GM21619 (cell line): ENCODE measurements around the gene MTHFSD.
"Not testable (repeated sequence)": the region's sequence is repeated elsewhere in the genome, so short reads cannot be mapped to it uniquely, and the experiment has no call there.

Source experiments
- ATAC-seq: cut with Tn5 transposase; IDR thresholded peaks from one replicate; pipeline ENCODE4 v1.9.1; 2021; ENCODE audit not compliant: unreplicated experiment

Gene MTHFSD

DNA sequence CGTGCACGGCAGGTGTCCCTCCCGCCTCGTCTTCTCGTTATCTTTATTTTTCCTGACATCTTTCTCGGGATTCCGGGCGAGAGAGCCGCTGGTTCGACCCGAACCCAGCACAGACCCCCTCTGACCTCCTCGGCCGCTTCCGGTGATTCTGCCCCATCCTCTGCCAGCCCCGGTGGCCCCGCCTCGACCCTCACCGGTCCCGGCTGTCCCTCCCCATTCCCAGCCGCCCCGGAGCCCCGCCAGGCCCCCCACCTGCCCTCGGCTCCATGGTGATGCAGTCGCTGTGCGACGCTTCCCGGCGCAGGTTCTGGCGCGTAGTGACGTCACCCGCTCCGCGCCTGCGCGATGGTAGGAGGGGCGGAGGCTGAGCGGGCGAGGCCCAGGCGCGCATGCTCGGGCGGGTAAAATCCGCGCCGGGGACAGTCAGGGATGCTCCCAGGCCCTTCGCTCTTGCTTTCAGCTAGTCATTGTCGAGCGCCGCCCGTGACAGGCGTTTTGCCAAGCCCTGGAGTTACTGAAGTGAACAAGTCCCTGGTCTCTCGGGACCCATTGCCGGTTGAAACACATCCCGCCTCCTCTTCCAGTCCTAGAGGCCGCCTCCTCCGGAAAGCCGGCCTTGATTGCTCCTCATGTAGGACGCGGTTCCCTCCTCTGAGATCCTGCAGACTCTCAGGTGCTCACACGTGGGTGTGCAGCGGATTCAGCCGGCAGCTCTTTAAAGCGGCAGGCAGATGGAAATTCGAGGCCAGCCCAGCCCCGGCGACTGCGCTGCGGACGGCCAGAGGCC, at the start of gene MTHFSD:
Gene MTHFSD, minus strand, starts transcription at position 319 of the 787 bp plus-strand sequence. Its CDS starts 51 bp downstream, at position 268.
- peak; percentile 78 for ATAC-seq

- no peak for ATAC-seq
Measured at GRCh38 chr16:86604436-86605193, 49.6 kb upstream of the MTHFSD start.

DNA sequence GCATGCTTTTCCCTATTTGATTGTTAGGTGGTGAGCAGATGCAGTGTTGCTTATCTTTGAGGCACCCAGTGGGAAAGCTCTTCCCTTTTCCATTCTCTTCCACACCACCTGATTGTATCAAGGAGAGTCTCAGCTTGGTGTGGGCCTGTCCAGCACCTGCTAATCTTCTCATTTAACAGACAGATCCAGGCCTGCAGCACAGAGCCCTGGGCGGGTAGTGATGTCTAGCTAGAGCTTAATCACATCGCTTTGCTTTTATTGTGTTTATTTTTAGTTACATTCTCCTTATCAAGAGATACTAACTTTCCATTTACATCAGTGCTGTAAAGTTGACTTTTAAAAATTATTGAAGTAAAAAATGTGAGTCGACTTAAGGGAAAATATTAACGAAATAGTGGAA, 47.5 kb upstream of the MTHFSD start:
- ATAC-seq: no peak

- ATAC-seq: no peak
Measured at GRCh38 chr16:86601356-86601755, 46.3 kb upstream of the MTHFSD start.

DNA sequence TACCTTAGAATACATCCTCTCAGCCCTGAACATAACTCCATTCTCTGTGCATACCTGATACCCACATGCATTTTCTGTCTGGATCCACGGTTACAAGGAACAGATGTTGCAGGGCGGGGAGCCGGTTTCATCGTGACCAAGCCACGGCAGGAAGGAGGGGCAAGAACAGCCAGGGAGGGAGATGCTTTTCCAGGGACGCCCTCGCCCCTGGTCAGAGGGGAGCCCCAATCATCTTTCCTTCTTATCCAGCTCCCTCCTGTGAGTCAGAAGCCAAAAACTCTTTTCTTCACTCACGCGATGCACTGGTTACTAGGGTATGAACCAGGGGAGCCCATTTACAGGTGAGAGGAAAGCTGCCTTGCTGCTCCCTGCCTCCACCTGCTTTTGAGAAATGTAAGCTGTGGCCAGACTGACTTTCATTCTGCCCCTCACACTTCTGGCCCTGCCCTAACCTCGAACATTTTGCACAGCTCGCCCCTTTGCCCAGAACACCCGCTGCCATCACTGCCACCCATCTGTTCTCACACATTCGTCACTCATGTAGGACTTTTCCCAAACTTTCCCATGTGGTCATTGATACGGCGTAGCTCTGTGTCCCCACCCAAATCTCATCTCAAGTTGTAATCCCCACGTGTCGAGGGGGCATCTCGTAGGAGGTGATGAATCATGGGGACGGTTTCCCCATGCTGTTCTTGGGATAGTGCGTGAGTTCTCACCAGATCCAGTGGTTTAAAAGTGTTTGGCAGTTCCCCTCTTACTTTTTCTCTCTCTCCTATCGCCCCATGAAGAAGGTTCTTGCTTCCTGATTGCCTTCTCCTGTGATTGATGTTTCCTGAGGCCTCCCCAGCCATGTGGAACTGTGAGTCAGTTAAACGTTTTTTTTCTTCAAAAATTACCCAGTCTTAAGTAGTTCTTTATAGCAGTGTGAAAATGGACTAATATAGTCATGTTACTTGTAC, 43.9 kb upstream of the MTHFSD start:
- ATAC-seq: no peak

- ATAC-seq: no peak
Measured at GRCh38 chr16:86597880-86598606, 43.0 kb upstream of the MTHFSD start.

GRCh38 chr16:86597126-86597879, 42.3 kb upstream of the MTHFSD start:
- no peak for ATAC-seq

DNA sequence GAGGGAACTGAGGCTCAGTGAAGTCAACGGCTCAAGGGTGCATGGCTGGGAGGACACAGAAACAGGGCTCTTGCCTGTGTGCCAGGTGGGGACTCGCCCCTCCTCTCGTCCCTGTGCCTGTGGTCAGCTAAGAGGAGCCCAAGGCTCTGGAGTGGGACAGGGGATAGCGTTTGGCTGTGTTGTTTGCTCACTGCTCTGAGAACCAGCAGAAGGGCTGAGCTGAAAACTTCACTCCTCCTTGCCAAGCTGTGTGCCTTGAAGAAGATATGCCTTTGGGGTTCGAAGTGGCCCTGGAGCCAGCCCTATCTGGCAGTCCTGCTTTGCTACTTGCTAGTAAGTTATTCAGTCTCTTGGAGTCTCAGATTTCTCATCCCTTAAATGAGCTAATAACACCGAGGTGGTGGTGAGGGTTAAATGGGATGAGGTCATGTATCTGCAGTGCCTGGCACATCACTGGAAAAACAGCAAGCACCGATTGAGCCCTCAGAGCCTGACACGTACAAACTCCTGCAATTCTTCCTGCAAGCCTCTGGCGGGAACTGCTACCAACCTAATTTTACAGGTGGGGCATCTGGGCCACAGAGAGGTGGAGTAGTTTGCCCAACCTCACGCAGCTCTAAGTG, 41.1 kb upstream of the MTHFSD start:
- no peak for ATAC-seq

DNA sequence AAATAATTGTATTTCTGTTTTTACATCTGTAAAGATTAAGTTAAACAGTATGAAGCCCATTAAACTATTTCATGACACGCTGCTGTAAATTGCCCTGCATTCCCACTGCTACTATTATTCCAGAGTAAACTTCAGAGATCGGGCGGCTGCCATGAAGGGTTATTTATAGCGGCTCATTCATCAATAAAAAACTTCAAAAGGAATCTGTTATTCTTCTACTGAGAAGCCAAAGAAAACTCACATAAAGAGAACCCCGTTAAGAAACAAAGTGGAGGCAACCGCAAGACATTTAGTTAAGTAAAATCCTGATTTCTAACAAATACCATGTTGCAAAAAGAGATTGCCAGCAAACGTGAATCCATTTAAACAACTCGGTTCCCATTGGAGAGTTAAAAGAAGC, 39.7 kb upstream of the MTHFSD start:
- ATAC-seq: no peak

- no peak for ATAC-seq
Measured at GRCh38 chr16:86593913-86594620, 39.0 kb upstream of the MTHFSD start.

- ATAC-seq: no peak
Measured at GRCh38 chr16:86591270-86591669, 36.2 kb upstream of the MTHFSD start.

DNA sequence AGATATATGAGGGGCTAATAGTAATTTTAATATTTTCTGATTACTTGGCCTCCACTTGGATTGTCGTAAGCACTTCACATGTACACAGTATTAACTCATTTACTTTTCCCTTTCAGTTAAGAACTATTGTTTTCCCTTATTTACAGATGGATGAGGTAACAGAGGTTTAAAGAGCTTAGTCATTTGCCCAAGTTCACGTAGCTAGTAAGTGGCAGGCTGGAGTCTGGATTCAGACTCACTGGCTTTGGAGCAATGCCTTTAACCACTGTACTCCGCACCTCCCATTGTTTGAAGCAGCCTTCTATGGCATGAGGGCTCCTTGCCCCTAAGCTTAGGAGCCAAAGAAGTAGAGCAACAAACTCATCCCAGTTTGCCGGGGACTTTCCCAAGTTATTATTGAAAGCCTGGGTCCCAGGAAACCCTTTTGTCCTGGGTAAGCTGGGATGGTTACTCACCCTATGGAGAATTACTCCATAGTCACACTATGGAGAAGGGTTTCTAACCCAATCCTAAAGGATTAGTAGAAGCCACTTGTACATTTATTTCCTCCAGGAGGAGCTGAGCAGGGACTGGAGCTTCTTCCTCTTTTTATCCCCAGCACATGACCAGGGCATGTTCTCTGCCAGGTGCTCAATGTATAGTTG, 35.6 kb upstream of the MTHFSD start:
- ATAC-seq: no peak

- ATAC-seq: not testable (repeated sequence)
Measured at GRCh38 chr16:86587955-86588354, 32.9 kb upstream of the MTHFSD start.

DNA sequence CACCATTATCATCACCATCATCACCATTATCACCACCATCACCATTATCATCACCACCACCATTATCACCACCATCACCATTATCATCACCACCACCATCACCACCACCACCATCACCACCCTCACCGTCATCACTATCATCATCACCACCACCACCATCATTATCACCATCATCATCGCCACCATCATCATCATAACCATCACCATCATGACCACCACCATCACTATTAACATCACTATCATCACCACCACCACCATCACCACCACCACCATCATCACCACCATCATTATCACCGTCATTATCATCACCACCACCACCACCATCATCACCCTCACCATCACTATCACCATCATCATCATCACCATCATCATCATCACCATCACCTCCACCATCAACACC, 32.5 kb upstream of the MTHFSD start:
- no peak for ATAC-seq

DNA sequence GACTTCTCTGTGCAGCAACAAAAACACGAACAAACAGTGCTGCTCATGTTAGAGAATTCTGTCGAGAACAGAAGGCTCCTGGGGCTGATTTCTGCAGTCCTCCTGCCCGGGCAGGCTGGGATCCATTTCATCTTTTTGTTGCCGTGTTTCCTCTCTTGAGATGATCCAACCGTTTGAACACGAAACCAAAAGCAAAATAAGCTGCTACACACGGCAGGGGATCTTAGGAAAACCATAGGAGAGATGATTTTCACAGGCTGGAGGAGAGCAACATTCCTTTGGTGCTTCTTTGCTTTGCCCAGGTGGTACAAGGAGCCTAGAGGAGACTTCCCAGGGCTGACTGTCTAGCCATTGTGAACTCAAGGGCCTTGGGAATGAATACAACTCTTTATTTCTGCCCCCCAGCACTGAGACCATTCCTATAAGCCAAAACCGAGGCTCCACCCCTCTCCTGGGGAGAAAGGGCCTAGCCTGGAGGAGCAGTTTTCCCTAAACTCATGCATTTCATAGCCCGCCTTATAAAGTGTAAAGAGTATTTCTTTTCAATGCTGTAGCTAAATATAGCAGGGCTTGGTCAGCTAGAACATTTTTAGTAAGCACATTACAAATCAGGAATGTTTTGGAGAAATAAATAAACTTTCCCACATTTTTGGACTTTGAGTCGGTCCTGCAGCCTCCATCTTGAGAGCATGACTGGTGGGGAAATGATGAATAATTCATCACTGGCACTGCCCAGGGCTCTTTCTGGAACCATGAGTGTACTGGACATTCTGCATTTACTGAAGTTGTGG, 31.0 kb upstream of the MTHFSD start:
- ATAC-seq: no peak

- ATAC-seq: no peak
Measured at GRCh38 chr16:86584726-86585721, 30.0 kb upstream of the MTHFSD start.
